ENCODE results near the gene KCP.
"Not testable (repeated sequence)": the region's sequence is repeated elsewhere in the genome, so short reads cannot be mapped to it uniquely, and the experiment has no call there.

Gene KCP

GRCh38 chr7:128910569-128910945, at the start of gene KCP:
KCP (minus strand) TSS chr7:128910709; CDS start chr7:128910676, 33 bp downstream.
- H3K27ac ChIP-seq: no peak within 1 kb of the TSS
- DNase-seq (ENCODE audit: low read depth, low spot score): no peak

GRCh38 chr7:128959296-128959695, 48.8 kb upstream of the KCP start:
- no peak for DNase-seq (ENCODE audit: low read depth, low spot score)
- H3K27ac ChIP-seq: no peak overlapping the region

- peak overlapping the region; percentile 14 for H3K27ac ChIP-seq
- DNase-seq (ENCODE audit: low read depth, low spot score): no peak
Measured at GRCh38 chr7:128955981-128956380, 45.5 kb upstream of the KCP start.

- no peak for DNase-seq (ENCODE audit: low read depth, low spot score)
- peak overlapping the region; percentile 14 for H3K27ac ChIP-seq
Measured at GRCh38 chr7:128954830-128955802, 44.6 kb upstream of the KCP start.

DNA sequence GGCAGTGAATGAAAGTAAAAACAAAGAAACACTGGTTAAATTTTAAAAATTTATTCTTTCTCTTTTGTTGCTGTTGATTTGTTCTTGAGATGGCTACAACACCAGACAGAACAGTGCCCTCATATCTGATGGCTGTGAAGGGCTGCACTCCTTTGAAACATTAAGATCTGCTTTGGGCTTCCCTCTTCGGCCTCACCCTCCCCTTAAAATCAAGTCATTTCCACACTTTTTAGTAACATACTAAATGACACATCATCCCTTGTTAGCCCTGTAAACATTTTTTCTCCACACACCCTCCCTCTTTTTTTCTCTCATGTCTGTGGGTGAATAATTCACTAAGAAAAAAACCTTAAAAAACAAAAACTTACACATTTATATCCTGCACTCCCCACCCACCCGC, 43.6 kb upstream of the KCP start:
- DNase-seq (ENCODE audit: low read depth, low spot score): no peak
- H3K27ac ChIP-seq: no peak overlapping the region

GRCh38 chr7:128951296-128951695, 40.8 kb upstream of the KCP start:
- DNase-seq (ENCODE audit: low read depth, low spot score): no peak
- H3K27ac ChIP-seq: no peak overlapping the region

DNA sequence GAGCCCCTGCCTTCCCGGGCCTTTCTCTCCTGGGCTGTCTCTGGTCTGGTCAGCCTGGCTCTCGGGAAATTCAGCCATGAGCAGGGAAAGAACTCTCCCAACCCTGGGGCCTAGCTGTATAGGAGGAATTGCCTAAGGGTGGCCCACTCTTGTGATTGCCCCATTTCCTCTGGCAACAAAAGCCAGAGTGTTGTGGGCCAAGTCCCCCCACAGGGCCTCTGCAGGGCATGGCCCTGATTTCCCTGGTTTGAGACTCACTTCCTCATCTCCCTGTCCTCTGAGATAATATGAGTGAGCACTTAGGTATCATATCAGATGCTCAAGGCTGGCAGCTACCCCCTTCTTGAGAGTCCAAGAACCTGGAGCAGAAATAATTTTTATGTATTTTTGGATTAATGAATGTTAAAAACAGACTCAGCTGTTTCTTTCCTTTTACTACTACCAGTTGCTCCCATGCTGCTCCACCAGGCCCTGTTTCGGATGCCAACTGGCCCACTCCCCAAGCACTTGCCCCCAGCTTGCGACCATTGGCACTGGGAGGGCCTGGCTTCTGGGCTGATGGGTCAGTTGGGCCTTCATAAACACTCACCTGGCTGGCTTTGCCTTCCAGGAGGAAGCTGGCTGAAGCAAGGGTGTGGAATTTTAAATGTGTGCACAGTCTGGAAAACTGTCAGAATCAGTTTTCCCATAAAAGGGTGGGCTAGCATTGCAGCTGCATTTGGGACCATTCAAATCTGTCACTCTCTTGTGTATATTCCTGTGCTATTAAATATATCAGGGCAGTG, 38.7 kb upstream of the KCP start:
- DNase-seq (ENCODE audit: low read depth, low spot score): no peak
- no peak overlapping the region for H3K27ac ChIP-seq

- H3K27ac ChIP-seq: no peak overlapping the region
- DNase-seq (ENCODE audit: low read depth, low spot score): no peak
Measured at GRCh38 chr7:128948312-128948973, 37.9 kb upstream of the KCP start.

DNA sequence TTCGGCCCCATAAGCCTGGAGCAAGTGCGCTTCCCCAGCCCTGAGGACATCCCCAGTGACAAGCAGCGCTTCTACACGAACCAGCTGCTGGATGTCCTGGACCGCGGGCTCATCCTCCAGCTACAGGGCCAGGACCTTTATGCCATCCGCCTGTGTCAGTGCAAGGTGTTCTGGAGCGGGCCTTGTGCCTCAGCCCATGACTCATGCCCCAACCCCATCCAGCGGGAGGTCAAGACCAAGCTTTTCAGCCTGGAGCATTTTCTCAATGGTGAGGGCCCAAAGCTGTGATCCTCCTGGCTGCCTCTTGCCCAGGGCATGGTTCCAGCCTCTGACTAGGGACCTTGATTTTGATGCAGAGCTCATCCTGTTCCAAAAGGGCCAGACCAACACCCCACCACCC, 37.3 kb upstream of the KCP start:
- DNase-seq (ENCODE audit: low read depth, low spot score): no peak
- H3K27ac ChIP-seq: no peak overlapping the region

- no peak for DNase-seq (ENCODE audit: low read depth, low spot score)
- no peak overlapping the region for H3K27ac ChIP-seq
Measured at GRCh38 chr7:128946936-128947830, 36.7 kb upstream of the KCP start.

- DNase-seq (ENCODE audit: low read depth, low spot score): no peak
- H3K27ac ChIP-seq: no peak overlapping the region
Measured at GRCh38 chr7:128945668-128946366, 35.3 kb upstream of the KCP start.

DNA sequence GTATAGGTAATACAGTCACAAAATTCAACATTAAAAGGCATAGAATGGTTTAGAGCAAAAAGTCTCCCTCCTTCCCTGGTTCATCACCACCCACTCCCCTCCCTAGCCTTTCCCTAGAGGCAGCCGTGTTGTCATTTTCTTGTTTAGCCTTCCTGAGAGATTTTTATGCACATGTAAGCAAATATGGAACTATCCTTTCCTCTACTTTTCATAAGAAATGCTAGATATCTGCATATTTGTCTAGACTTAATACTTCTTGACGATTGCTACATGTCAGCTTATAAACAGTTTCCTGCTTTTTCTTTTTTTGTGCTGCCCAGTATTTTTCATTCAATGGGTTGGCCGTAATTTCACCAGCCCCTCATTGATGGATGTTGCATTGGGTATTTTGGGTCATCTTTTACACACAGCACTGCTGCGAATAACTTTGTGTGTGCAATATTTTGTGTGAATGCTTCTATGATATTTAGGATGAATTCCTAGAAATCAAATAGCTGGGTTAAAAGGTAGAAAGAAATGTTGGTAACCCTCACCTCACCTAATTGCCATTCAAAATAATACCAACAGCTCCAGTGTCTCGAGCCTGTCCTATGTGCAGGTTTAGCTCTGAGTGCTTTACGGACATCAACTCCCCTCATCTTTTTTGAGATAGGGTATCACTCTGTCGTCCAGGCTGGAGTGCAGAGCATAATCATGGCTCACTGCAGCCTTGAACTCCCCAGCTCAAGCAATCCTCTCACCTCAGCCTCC, 34.2 kb upstream of the KCP start:
- H3K27ac ChIP-seq: no peak overlapping the region
- no peak for DNase-seq (ENCODE audit: low read depth, low spot score)

GRCh38 chr7:128943251-128943650, 32.7 kb upstream of the KCP start:
- H3K27ac ChIP-seq; DNase-seq (ENCODE audit: low read depth, low spot score): not testable (repeated sequence)

- DNase-seq (ENCODE audit: low read depth, low spot score): no peak
- H3K27ac ChIP-seq: no peak overlapping the region
Measured at GRCh38 chr7:128941946-128942526, 31.5 kb upstream of the KCP start.

DNA sequence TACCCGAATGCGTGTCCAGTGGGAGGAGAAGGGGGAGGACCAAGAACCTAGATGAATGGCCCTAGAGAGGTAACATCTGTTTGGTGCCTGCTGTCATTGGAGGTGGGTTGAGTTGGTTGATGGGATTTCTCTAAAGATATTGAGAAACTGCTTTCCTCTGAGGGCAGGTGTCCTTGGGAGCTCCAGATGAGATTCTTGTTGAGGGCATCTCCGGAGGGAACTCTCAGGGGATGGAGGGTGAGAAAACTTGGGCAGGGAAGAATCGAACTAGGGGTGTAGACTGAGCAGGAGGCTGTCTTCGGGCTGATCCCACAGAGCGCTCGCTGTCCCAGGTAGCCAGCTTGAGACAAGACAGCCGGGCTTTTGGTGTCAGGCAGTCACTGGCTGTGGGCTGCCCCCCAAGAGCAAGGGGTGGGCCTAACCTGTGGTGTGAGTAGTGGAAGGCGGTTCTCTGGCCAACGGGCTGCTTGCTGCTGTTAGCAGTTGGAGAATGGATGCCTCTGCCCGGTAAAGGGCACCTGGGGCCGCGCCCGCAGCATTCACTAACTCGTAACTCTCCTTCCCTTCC, 30.9 kb upstream of the KCP start:
- no peak overlapping the region for H3K27ac ChIP-seq

GRCh38 chr7:128940494-128941322, 30.2 kb upstream of the KCP start:
- no peak for DNase-seq (ENCODE audit: low read depth, low spot score)
- H3K27ac ChIP-seq: no peak overlapping the region

More for the DNA sequence above, 30.9 kb upstream of the KCP start:
- no peak for DNase-seq (ENCODE audit: low read depth, low spot score)

DNA sequence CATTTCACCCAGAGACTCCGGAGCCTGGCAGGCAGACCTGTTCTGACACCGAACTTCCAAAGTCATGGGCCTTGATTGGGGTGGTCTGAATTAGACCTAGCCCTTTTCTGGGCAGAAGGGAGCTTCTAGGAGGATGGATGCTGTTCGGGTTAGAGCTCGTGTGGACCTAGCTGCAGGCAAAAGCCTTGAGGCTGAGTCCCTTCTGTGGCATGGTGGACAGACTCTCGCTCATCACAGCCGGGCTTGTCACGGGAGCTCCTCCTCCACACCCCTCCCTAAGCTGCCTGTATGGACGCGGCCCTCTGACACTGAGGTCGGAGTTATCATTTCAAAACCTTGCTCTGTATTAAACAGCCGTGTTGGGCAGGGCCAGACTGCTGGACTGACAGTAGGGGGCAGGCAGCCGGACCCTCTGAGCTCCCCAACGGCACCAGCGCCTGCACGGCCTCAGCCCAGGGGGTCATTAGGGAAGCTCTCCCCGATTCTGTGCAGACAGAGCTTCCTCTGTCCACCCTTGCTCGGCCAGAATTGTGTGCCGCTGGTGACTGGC, 29.4 kb upstream of the KCP start:
- H3K27ac ChIP-seq: no peak overlapping the region
- no peak for DNase-seq (ENCODE audit: low read depth, low spot score)
